DND-41 (cell line): ENCODE data around the gene GPR160.

ENCODE experiments used
- ATAC-seq: fragments of 200-7000 bp; cut with Tn5 transposase; 3 replicates; pipeline ENCODE4 v1.9.1; 2021; ENCODE audit warnings: low read depth; ENCODE audit not compliant: insufficient read depth
- DNase-seq: peaks from one replicate; pipeline ENCODE4 v3.0.0-alpha.2; 2020
- H2AFZ ChIP-seq: 2 replicates; pipeline ENCODE4 v1.6.0; 2012; ENCODE audit warnings: low read depth, low read length
- H3K27ac ChIP-seq: 2 replicates; pipeline ENCODE4 v1.5.1; 2012; ENCODE audit warnings: low read length, inconsistent platforms
- H3K27me3 ChIP-seq: fragments of 200-600 bp; sonication (generic); 2 replicates; pipeline ENCODE4 v1.6.0; 2012; ENCODE audit warnings: low read length, mild to moderate bottlenecking, inconsistent platforms; ENCODE audit not compliant: insufficient read depth, poor library complexity
- H3K36me3 ChIP-seq: 2 replicates; pipeline ENCODE4 v1.5.1; 2012; ENCODE audit warnings: low read length, inconsistent platforms; ENCODE audit not compliant: insufficient read depth
- H3K4me1 ChIP-seq: 2 replicates; pipeline ENCODE4 v1.5.1; 2012; ENCODE audit warnings: mild to moderate bottlenecking, low read length; ENCODE audit not compliant: insufficient read depth
- H3K4me2 ChIP-seq: 2 replicates; pipeline ENCODE4 v1.6.0; 2012; ENCODE audit warnings: mild to moderate bottlenecking, moderate library complexity, low read length, inconsistent platforms; ENCODE audit not compliant: insufficient read depth
- H3K4me3 ChIP-seq, 2 experiments: fragments of 200-600 bp in 1 of 2; shearing (Covaris generic) in 1 of 2; 2 replicates each; pipeline ENCODE4 v1.5.1; 2012 to 2016; ENCODE audit warnings: inconsistent platforms in 2 of 2, low read length in 2 of 2, mild to moderate bottlenecking in 2 of 2, low read depth in 1 of 2, moderate library complexity in 1 of 2
- H3K79me2 ChIP-seq: 2 replicates; pipeline ENCODE4 v1.6.0; 2012; ENCODE audit warnings: low read length, inconsistent platforms; ENCODE audit not compliant: insufficient read depth
- H3K9ac ChIP-seq: 2 replicates; pipeline ENCODE4 v1.6.0; 2012; ENCODE audit warnings: low read depth, mild to moderate bottlenecking, inconsistent platforms, low read length, moderate library complexity
- H3K9me3 ChIP-seq: 2 replicates; pipeline ENCODE4 v1.5.1; 2012; ENCODE audit warnings: low read length, moderate library complexity, mild to moderate bottlenecking, inconsistent platforms; ENCODE audit not compliant: insufficient read depth, severe bottlenecking
- H4K20me1 ChIP-seq: 2 replicates; pipeline ENCODE4 v1.6.0; 2012; ENCODE audit warnings: low read length; ENCODE audit not compliant: insufficient read depth
- EZH2 ChIP-seq: IDR thresholded peaks from 3 replicates; pipeline ENCODE4 v1.6.1; 2012; ENCODE audit warnings: borderline replicate concordance, low read depth, mild to moderate bottlenecking, moderate library complexity, low read length, inconsistent platforms; ENCODE audit not compliant: severe bottlenecking
- TF ChIP-seq, protein P1 (sequence below): IDR thresholded peaks from 2 replicates; pipeline ENCODE4 v1.5.1; 2012; ENCODE audit warnings: borderline replicate concordance, low read length, moderate library complexity, mild to moderate bottlenecking; ENCODE audit not compliant: poor library complexity, severe bottlenecking; ENCODE audit errors: extremely low read depth

The GPR160 gene

DNA sequence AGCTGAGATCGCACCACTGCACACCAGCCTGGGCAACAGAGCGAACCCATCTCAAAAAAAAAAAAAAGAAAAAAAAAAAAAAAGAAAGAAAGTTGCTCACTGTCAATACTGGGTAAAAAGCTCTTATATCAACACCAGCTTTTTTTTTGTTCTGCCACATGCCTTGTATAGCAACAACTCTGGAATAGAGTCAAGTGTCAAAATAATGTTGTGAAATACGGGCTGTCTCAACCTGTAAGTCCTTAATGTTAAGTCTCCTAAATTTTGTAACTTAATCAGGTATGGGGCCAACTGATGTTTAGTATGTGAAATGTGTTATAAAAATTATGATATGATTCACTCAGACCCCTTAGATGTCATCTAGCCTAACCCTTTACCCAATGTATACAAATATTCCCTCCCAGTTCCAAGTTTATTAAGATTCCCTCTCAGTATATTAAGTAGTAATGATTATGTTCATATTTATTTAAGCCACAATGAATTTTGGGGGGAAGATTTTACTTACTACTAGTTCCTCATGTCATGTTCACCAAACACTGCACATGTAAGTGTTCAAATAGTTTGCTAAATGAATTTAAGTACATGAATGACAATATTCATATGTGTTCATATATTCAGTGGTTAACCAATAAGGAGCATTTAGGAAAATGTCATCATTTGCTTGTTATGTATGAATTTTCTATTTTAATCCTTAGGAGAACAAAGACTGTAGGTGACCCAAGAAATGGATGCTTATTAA is 52.2 kb downstream of the GPR160 start:
- ATAC-seq (no peak), DNase-seq (no peak)
- no peak overlapping the region for H3K27ac ChIP-seq
- H3K4me3 ChIP-seq: no peak overlapping the region
- H3K36me3 ChIP-seq: peaks cover 83% of the 10 kb centered on the region
- TF ChIP-seq, protein P1, sequence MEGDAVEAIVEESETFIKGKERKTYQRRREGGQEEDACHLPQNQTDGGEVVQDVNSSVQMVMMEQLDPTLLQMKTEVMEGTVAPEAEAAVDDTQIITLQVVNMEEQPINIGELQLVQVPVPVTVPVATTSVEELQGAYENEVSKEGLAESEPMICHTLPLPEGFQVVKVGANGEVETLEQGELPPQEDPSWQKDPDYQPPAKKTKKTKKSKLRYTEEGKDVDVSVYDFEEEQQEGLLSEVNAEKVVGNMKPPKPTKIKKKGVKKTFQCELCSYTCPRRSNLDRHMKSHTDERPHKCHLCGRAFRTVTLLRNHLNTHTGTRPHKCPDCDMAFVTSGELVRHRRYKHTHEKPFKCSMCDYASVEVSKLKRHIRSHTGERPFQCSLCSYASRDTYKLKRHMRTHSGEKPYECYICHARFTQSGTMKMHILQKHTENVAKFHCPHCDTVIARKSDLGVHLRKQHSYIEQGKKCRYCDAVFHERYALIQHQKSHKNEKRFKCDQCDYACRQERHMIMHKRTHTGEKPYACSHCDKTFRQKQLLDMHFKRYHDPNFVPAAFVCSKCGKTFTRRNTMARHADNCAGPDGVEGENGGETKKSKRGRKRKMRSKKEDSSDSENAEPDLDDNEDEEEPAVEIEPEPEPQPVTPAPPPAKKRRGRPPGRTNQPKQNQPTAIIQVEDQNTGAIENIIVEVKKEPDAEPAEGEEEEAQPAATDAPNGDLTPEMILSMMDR: no peak
- H3K4me2 ChIP-seq: no peak overlapping the region
- H3K79me2 ChIP-seq: no peaks in the 10 kb centered on the region
- H3K4me1 ChIP-seq: no peaks in the 10 kb centered on the region
- no peak overlapping the region for H2AFZ ChIP-seq
- H3K9me3 ChIP-seq: no peaks in the 10 kb centered on the region
- H3K9ac ChIP-seq: no peak overlapping the region
- no peaks in the 10 kb centered on the region for H3K27me3 ChIP-seq
- H4K20me1 ChIP-seq: no peaks in the 10 kb centered on the region

DNA sequence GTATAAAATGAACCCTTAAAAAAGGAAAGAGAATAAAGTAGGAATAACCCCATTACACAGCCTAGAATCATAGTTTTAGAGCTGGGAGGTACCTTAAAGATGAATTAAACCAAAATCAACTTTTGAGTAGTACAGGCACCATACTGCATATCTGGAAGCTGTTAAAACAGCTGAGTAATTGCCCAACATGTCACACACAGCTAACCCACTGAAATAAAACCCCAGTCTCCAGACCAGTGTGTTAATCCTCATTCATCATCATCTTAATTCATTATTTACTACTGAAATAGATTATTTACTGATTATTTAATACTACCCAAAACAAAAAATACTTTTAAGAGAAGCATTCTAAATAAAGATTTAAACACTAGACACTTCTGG is 52.8 kb downstream of the GPR160 start:
- ATAC-seq (no peak), DNase-seq (no peak)
- Histone ChIP-seq H2AFZ (no peak overlapping the region), H3K79me2 (no peaks in the 10 kb centered on the region), H3K9me3 (no peaks in the 10 kb centered on the region), H3K27ac (no peak overlapping the region), H3K4me3 (no peak overlapping the region), H3K4me2 (no peak overlapping the region), H3K36me3 (peaks cover 83% of the 10 kb centered on the region), H3K4me1 (no peaks in the 10 kb centered on the region), H3K9ac (no peak overlapping the region), H3K27me3 (no peaks in the 10 kb centered on the region), H4K20me1 (no peaks in the 10 kb centered on the region)
- TF ChIP-seq EZH2: no peak
- TF ChIP-seq, protein P1: no peak

DNA sequence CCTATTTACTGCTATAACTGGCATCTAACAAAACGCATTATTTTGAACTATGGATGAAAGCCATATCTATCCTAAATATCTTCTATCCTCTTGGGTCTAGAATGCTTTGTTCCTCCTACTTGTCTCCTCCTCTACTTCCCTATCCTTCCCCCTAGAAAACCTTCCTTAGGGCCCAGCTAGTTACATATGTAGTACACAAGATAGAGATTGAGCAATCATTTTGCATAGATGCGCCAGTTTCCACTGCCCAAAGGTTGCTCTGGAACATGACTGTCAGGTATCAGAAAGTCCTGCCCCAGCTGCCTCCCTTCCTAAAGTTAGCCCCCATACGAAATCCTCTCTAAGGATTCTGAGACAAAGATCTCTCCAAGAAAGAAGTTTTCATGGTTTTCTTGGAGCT is 55.1 kb downstream of the GPR160 start:
- no peaks in the 10 kb centered on the region for H4K20me1 ChIP-seq
- no peak overlapping the region for H3K9ac ChIP-seq
- H3K9me3 ChIP-seq: no peaks in the 10 kb centered on the region
- no peak overlapping the region for H3K27ac ChIP-seq
- no peaks in the 10 kb centered on the region for H3K79me2 ChIP-seq
- H3K4me3 ChIP-seq: no peak overlapping the region
- H2AFZ ChIP-seq: no peak overlapping the region
- no peak for DNase-seq
- no peaks in the 10 kb centered on the region for H3K4me1 ChIP-seq
- H3K36me3 ChIP-seq: peaks cover 86% of the 10 kb centered on the region
- H3K4me2 ChIP-seq: no peak overlapping the region
- ATAC-seq: no peak
- TF ChIP-seq, protein P1: no peak
- TF ChIP-seq EZH2: no peak
- H3K27me3 ChIP-seq: no peaks in the 10 kb centered on the region
